Measurements from ENCODE around the gene BOD1L2.

DNA sequence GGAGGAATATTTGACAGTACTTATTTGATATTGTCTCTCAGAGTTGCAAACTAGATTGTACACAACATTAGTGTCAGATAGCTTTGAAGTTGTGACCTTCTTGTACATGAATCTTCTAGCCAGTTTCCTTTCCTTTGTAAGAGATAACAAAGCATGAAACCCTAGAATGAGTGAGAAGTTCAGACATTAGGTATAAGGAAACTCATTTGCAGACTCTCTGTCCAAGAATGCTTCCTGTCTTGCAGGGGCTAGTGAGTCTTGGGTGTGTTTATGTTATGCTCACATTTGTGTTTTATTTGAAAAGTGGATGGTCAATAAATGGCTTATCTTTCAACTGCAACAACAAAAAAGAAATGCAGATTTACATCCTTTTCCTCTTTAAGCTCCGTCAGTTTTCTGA, 1.4 kb downstream of the BOD1L2 start:
- TF ChIP-seq, protein P1, sequence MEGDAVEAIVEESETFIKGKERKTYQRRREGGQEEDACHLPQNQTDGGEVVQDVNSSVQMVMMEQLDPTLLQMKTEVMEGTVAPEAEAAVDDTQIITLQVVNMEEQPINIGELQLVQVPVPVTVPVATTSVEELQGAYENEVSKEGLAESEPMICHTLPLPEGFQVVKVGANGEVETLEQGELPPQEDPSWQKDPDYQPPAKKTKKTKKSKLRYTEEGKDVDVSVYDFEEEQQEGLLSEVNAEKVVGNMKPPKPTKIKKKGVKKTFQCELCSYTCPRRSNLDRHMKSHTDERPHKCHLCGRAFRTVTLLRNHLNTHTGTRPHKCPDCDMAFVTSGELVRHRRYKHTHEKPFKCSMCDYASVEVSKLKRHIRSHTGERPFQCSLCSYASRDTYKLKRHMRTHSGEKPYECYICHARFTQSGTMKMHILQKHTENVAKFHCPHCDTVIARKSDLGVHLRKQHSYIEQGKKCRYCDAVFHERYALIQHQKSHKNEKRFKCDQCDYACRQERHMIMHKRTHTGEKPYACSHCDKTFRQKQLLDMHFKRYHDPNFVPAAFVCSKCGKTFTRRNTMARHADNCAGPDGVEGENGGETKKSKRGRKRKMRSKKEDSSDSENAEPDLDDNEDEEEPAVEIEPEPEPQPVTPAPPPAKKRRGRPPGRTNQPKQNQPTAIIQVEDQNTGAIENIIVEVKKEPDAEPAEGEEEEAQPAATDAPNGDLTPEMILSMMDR (IDR thresholded peaks at IDR 0.05): no peak
- TF ChIP-seq POLR2A (IDR thresholded peaks at IDR 0.05): no peak
